ENCODE data around the gene DGKA.
A peak's percentile ranks its signal among the peaks of the same experiment; 100 is the strongest.
"Not testable (repeated sequence)": the region's sequence is repeated elsewhere in the genome, so short reads cannot be mapped to it uniquely, and the experiment has no call there.

DGKA gene

DNA sequence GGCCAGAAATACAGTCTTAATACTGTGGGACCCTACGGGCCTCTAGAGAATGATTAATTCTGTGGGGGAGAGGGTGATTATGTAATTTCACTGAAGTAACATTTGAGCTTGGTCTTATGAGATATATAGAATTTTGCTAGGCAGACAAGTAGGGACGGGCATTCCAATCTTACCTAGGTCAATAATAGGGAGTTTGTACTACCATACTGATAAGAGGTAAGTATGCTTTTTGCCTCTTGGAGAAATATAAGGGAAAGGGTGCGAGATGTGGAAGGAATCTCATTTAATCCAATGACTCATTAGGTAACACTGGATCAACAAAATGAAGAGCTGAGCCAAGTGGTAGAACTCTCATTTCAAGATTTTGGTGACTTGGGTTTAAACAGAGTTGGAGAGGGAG, 48.1 kb downstream of the DGKA start:
- POLR2A ChIA-PET, result interaction anchor here (0.7 kb wide), 2 partner anchors 18 to 169 kb away, joined by 5 to 6 read pairs; partner anchors contain the start of gene SUOX
- Histone ChIP-seq H3K9me3 (ENCODE audit: control insufficient read depth, insufficient read depth, low read depth, low read length) (no peaks in the 10 kb centered on the region), H3K36me3 (ENCODE audit: control insufficient read depth in 2 of 2, insufficient read depth in 1 of 2, low read length in 2 of 2) (peaks cover 25 to 63% of the 10 kb centered on the region in 2 experiments; a peak in 2 of 3 replicates), H3K27ac (ENCODE audit: extremely low read depth, low read depth, low read length) (no peak overlapping the region), H3K4me3 (ENCODE audit: low read depth, low read length) (no peak overlapping the region), H3K4me1 (ENCODE audit: control insufficient read depth, insufficient read depth, low read length) (no peaks in the 10 kb centered on the region)
- CTCF ChIA-PET, result interaction anchor here (0.6 kb wide), 3 partner anchors 18 to 40 kb away, joined by 3 to 4 read pairs (median 3); partner anchors contain the start of gene SUOX
- TF ChIP-seq, protein P1, sequence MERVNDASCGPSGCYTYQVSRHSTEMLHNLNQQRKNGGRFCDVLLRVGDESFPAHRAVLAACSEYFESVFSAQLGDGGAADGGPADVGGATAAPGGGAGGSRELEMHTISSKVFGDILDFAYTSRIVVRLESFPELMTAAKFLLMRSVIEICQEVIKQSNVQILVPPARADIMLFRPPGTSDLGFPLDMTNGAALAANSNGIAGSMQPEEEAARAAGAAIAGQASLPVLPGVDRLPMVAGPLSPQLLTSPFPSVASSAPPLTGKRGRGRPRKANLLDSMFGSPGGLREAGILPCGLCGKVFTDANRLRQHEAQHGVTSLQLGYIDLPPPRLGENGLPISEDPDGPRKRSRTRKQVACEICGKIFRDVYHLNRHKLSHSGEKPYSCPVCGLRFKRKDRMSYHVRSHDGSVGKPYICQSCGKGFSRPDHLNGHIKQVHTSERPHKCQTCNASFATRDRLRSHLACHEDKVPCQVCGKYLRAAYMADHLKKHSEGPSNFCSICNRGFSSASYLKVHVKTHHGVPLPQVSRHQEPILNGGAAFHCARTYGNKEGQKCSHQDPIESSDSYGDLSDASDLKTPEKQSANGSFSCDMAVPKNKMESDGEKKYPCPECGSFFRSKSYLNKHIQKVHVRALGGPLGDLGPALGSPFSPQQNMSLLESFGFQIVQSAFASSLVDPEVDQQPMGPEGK (tag by site-specific recombination; IDR thresholded peaks at IDR 0.05), result no peak
- TF ChIP-seq, protein P2, sequence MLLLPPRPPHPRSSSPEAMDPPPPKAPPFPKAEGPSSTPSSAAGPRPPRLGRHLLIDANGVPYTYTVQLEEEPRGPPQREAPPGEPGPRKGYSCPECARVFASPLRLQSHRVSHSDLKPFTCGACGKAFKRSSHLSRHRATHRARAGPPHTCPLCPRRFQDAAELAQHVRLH (tag by site-specific recombination; IDR thresholded peaks at IDR 0.05), result no peak
- TF ChIP-seq PRDM1 (tag by site-specific recombination; IDR thresholded peaks at IDR 0.05) (0 out of 2 replicates have a peak, but pooled peaks have one; percentile 21), ZNF701 (tag by site-specific recombination; IDR thresholded peaks at IDR 0.05) (no peak)

DNA sequence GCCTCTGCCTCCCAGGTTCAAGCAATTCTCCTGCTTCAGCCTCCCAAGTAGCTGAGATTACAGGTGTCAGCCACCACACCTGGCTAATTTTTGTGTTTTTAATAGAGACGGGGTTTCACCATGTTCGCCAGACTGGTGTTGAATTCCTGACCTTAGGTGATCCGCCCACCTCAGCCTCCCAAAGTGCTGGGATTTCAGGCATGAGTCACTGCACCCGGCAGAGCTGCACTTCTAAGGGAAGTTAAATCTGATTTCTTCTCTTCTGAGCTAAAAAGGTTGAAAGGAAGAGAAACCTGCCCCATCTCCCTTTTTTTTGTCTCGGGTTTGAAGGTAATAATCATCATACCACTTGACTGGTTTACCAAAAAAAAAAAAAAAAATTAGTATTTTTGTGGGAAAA, 50.9 kb downstream of the DGKA start:
- CTCF ChIA-PET, result interaction anchor here (0.6 to 3.8 kb wide), 10 partner anchors 14 to 243 kb away, joined by 3 to 19 read pairs (median 4); no protein-coding TSS in a partner anchor
- peaks cover 32 to 79% of the 10 kb centered on the region in 2 experiments for H3K36me3 ChIP-seq (ENCODE audit: control insufficient read depth in 2 of 2, insufficient read depth in 1 of 2, low read length in 2 of 2)
- not testable (repeated sequence) for H3K27ac ChIP-seq (ENCODE audit: extremely low read depth, low read depth, low read length); H3K4me3 ChIP-seq (ENCODE audit: low read depth, low read length); H3K9me3 ChIP-seq (ENCODE audit: control insufficient read depth, insufficient read depth, low read depth, low read length); H3K4me1 ChIP-seq (ENCODE audit: control insufficient read depth, insufficient read depth, low read length)
- POLR2A ChIA-PET, result interaction anchor here (0.5 to 6.4 kb wide), 4 partner anchors 8 to 707 kb away, joined by 3 to 66 read pairs (median 4); partner anchors contain the start of gene RAB5B
- TF ChIP-seq PRDM1 (tag by site-specific recombination; IDR thresholded peaks at IDR 0.05), result 0 out of 2 replicates have a peak, but pooled peaks have one; percentile 54
- TF ChIP-seq ZFHX2 (tag by site-specific recombination; conservative IDR thresholded peaks at IDR 0.05), result peak; percentile 45; the same call in 1 of the 2 replicates

DNA sequence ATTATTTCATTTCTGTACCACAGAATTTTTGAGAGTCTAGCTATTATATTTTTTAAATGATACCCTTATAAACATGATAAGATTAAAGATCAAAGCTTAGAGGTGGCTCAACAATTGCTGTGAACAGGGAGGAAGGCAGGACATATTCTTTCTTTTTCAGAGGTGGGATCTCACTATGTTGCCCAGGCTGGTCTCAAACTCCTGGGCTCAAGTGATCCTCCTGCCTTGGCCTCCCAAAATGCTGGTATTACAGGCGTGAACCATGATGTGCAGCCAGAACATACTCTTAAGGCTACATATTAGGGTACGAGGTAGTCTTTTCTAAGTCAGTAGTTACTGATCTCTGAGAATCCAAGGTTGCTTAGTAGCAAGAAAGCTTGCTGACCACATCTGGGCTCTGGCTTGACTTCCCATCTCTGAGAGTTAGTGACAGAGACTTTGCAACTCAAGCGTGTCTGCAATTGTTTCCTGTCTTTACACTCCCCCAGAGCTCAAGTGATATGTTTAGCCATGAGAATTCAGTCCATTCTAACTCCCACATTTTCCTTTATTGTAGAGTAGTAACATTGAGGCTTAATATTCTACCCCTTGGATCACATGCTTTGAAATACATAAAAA, 51.5 kb downstream of the DGKA start:
- Histone ChIP-seq H3K4me3 (ENCODE audit: low read depth, low read length) (no peak overlapping the region), H3K4me1 (ENCODE audit: control insufficient read depth, insufficient read depth, low read length) (no peaks in the 10 kb centered on the region), H3K9me3 (ENCODE audit: control insufficient read depth, insufficient read depth, low read depth, low read length) (no peaks in the 10 kb centered on the region), H3K36me3 (ENCODE audit: control insufficient read depth in 2 of 2, insufficient read depth in 1 of 2, low read length in 2 of 2) (peaks cover 38 to 79% of the 10 kb centered on the region in 2 experiments), H3K27ac (ENCODE audit: extremely low read depth, low read depth, low read length) (no peak overlapping the region)
- POLR2A ChIA-PET, result interaction anchor here (0.5 to 6.4 kb wide), 5 partner anchors 8 to 707 kb away, joined by 3 to 66 read pairs (median 4); partner anchors contain the start of genes RAB5B and SUOX
- TF ChIP-seq ZNF785 (tag by site-specific recombination; IDR thresholded peaks at IDR 0.05) (no peak), ZNF121 (tag by site-specific recombination; IDR thresholded peaks at IDR 0.05) (peak; percentile 89), ZFP3 (tag by site-specific recombination; IDR thresholded peaks at IDR 0.05; ENCODE audit: low read depth) (no peak), ZNF548 (tag by site-specific recombination; IDR thresholded peaks at IDR 0.05) (no peak)
- TF ChIP-seq, protein P3, sequence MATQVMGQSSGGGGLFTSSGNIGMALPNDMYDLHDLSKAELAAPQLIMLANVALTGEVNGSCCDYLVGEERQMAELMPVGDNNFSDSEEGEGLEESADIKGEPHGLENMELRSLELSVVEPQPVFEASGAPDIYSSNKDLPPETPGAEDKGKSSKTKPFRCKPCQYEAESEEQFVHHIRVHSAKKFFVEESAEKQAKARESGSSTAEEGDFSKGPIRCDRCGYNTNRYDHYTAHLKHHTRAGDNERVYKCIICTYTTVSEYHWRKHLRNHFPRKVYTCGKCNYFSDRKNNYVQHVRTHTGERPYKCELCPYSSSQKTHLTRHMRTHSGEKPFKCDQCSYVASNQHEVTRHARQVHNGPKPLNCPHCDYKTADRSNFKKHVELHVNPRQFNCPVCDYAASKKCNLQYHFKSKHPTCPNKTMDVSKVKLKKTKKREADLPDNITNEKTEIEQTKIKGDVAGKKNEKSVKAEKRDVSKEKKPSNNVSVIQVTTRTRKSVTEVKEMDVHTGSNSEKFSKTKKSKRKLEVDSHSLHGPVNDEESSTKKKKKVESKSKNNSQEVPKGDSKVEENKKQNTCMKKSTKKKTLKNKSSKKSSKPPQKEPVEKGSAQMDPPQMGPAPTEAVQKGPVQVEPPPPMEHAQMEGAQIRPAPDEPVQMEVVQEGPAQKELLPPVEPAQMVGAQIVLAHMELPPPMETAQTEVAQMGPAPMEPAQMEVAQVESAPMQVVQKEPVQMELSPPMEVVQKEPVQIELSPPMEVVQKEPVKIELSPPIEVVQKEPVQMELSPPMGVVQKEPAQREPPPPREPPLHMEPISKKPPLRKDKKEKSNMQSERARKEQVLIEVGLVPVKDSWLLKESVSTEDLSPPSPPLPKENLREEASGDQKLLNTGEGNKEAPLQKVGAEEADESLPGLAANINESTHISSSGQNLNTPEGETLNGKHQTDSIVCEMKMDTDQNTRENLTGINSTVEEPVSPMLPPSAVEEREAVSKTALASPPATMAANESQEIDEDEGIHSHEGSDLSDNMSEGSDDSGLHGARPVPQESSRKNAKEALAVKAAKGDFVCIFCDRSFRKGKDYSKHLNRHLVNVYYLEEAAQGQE (tag by site-specific recombination; IDR thresholded peaks at IDR 0.05), result no peak
- CTCF ChIA-PET, result interaction anchor here (0.6 to 3.8 kb wide), 7 partner anchors 13 to 243 kb away, joined by 3 to 19 read pairs (median 4); no protein-coding TSS in a partner anchor
